GM18519 (cell line): ENCODE measurements around the gene ZC3H18.

Source experiments
- ATAC-seq: cut with Tn5 transposase; IDR thresholded peaks from one replicate; pipeline ENCODE4 v1.9.1; 2021; ENCODE audit warnings: mild to moderate bottlenecking, moderate library complexity; ENCODE audit not compliant: unreplicated experiment, low FRiP score

Gene ZC3H18

DNA sequence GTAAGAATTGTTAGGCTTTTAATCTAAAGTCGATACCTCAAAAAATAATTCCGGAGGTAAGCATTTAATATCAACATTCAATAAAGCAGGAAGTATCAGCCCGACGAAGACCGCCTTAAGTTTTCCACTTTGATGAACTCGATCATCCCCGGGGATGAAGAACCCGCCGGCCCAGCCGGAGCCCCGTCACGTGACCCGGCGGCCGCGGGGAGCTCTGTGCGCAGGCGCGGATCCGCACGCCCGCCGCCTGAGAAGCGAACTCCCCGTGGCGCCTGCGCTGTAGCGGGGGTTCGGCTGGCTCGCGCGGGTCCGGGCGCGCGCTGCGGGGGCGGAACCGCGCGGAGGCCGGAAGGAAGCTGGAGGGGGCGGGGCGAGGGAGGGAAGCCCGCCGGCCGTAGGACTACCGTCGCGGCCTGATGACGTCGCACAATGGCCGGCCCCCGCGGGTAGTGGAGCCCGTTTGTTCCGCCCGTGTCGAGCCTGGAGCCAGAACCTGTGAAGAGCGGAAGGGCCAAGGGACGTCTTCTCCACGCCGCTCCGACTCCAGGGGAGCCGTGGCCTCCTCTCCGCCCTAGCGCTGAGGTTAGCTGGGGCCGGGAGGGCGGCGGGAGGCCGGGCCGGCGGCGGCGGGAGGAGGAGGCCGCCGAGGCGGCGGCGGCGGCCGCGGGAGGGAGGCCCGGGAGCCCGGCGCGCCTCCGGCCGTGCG lies at the start of gene ZC3H18:
TSS of gene ZC3H18 (plus strand) at position 419 of the 706 bp plus-strand sequence. CDS start 6,721 bp downstream, outside the sequence.
- ATAC-seq, result peak; percentile 56

DNA sequence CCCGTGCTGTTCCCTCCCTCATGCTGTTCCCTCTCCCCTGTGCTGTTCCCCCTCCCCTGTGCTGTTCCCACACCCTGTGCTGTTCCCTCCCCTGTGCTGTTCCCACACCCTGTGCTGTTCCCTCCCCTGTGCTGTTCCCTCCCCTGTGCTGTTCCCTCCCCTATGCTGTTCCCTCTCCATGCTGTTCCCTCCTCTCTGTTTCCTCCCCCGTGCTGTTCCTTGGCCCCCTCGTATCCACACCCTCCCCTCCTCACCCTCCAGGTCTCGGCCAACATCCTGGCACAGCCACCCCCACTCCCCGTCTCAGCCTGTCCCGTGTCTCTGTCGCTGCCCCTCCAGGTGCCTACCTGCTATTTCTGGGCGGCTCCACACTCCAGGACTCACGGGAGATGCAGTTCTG lies 48.5 kb upstream of the ZC3H18 start:
- ATAC-seq, result no peak

DNA sequence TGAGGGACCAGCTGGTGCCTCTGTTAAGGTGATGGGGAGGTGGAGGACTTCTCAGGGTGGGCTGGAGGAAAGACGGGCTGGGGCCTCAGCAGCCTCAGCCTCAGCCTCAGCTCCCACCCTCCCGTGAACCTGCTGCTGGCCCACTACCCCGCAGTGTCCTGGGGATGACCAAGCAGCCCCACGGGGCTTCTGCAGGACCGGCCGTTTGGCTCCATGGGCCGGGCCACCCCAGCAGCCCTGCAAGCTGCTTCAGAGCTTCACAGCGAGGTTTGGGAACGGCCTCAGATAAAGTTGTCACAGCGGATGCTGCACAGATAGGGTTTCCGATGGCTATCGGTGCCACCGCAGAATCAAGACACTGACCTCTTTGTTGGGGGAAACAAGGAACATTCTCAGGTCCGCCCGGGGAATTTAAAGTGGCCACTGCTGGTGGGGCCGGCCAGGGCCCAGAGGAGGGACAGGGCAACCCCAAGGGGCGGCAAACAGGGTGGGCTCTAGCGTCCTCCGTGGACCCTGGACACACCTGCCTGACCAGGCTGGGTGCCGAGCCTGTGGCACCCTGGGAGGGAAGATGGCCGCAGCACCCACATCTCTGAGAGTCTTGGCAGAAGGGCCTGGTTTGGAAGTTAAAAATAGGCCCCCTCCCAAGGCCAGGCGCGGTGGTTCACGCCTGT lies 47.8 kb upstream of the ZC3H18 start:
- no peak for ATAC-seq

DNA sequence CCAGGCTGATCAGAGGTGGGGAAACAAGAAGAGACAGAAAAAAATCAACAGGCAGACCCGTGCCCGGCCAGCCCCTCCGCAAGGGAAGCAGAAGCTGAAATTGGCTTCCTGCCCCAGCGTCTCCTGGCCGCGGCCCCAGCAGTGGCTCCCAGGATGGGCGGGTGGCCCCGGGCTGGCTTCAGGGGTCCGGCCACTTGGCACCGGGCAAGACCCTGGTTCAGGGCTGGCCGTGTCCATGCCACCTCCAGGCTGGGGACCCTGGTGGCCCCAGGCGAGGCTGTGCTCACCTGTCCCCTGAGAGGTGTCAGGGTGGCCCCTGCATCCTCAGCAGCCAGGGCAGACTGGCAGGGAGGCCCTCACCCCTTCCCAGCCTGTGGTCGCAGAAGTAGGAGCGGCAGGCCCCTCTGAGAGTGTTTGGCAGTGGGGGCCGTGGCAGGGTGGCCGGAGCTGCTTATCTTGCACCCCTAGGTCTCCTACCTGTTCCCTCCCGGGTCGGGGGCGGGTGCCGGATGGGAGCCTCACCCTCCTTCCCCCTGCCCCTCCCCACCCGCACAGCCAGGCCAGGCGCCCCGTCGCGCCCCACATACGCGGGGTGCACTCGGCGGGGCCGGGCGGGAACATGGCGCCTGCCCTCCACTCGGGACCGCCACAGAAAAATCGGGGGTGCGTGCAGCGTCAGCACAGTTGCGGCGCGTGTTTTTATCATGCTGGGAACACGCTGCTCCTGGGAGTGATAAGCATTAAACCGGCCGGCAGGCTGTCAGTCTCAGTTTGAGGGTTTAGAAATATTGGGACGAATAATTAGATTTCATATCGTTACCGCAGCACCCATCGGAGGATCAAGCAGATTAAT lies 46.7 kb upstream of the ZC3H18 start:
- no peak for ATAC-seq

DNA sequence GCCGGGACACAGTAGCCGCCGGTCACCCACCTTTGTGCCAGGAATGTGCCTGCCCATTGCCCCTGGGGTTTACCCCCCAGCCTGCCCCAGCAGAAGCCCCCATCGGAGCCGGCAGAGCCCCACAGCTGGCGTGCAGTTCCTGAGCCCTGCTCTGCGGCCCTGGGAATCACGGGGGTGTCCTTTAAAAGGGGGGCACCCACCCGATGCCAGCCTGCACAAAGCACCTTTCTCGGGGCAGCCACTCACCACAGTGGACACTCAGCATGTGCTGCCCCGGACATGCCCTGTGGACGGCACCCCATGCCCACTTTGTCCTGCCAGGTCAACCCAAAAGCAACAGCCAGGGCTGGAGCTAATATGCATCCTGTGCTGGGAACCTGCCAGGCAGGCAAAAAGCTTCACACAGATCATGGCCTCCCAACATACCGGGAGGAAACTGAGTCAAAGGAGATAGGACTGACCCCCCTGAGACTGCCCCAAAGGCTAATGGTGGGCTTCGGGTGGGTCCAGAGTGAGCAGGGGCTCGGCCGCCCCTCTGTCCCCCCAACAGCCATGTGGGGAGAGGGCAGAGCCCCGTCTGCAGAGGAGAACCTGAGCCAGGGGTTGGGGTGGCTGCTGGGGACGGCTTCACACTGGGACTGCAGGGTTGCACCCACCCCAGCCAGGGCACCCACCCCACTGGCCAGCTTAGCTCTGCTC lies 45.8 kb upstream of the ZC3H18 start:
- ATAC-seq, result no peak

DNA sequence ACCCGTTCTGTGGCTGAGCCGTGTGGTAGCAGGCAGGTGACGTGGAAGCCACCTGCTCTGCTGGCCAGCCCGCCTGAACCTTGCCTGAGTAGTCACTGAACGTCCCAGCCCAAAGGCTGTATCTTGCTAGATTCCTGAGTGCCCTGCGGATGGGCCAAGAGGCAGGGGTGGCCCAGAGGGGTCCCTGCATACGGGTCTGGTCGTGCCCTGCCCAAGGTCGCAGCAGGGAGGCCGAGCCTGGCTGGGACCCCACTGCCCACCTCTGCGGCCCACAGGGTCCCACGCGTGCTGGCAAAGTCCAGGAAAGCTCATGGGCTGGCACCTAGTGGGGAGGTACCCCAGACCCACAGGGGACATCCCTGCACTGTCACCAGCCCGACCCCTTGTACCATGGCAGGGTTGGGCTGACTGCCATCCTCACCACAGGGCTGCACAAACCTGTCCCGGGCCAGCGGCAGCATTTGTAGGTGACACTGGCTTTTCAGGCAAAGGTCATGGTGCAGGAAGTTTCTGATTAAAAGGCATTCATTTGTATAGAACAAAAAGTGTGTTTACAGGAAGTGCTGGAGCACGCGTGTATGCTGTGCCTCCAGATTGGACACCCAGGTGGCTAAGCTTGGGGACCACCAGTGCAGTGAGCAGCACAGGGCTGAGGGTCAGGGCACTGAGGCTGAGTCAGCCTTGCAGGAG lies 45.1 kb upstream of the ZC3H18 start:
- ATAC-seq, result no peak

DNA sequence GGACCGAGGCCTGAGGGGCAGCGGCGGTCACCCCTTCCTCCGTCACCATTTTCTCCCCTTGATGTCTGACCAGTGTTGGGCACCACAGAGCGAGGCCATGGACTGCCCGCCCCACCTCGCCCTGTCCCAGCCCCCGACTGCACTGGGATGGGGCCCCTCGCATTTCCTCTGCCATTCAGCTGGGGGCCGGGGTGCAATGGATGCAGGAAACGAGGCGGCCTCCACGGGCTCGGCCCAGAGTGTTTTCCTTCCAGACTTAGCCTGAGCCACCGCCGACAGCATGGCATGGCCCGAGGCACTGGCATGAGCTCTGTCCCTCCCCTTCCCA lies 44.6 kb upstream of the ZC3H18 start:
- ATAC-seq, result no peak

DNA sequence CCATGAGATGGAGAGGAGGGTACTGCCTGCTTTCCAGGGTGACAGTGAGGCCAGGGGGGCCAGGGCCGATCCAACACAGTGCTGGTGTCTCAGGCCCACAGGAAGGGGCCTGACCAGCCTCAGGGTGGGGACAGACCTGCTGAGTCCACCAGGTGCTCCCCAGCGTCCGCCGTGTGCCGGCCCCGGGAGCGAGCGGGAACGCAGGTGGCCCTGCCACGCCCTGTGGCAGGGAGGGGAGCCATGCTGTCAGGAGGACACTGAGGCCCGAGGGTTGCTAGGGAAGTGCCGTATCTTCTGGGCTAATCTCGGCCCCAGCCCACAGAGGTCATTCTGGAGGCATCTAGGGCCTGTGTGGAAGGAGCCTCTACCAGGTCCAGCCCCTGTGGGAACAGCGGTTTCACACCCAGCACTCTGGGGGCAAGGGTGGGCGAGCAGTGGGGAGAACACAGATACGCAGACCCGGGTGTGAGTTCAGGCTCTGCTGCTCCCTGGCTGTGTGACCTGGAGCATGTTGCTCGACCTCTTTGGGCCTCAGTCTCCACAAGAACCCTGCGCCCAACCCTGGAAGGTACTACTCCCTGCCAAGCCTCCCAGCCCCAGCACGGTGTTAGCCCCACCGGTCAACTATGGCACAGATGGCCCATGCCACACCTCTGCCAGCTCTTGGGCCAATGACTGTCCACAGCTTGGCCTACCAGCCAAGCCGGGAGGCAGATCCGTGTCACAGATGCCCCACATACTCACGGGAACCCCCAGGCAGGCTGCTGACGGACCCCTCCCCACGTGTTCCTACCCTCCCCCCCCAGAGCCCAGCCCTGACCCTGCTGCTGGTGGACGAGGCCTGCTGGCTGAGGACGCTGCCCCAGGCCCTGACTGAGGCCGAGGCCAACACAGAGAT lies 43.9 kb upstream of the ZC3H18 start:
- no peak for ATAC-seq

DNA sequence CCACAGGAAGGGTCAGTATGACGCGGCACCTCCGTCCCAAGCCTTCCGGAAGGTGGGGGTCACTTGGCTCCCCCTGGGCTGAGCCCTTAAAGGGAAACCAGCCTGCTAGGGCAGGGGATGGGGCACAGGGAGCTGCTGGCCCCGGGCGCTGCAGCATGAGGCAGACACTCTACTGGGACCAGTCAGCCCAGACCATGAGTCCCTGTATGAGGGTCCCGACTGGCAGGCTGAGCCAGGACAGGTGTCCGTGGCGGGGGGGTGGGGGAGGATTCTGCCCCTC lies 43.4 kb upstream of the ZC3H18 start:
- no peak for ATAC-seq

DNA sequence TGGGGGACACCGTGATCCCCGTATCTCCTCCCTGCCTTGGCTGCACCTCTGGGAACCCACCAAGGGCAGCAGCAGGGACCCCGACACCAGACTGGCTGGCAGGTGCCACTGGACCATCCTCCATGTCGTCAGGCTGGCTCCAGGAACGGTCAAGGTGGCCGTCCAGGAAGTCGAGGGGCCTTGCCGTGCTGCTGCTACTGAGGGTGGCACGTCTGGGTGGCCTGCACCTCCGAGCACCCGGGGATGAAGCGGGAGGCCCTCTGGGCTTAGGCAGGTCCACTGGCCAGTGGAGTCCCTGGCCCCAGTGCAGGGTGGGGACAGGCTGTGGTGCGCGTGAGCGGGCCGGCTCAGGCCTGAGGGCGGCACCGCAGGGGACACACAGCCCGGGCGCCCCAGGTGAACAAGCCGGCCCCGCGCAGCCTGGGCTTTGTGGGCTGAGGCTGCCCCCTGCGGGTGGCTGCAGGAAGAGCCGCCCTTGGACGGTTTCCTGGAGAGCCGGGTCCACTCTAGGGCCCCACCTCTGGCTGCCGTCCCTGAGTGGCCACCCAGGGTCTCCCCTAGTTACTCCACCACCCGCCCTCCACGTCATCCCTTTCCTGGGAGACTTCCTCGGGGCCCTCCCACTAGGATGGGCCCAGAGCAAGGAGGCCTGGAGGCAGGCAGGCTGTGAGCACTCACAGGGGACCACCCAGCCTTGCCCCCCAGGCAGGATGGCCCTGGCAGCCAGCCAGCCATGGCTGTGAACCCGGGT lies 42.8 kb upstream of the ZC3H18 start:
- no peak for ATAC-seq

DNA sequence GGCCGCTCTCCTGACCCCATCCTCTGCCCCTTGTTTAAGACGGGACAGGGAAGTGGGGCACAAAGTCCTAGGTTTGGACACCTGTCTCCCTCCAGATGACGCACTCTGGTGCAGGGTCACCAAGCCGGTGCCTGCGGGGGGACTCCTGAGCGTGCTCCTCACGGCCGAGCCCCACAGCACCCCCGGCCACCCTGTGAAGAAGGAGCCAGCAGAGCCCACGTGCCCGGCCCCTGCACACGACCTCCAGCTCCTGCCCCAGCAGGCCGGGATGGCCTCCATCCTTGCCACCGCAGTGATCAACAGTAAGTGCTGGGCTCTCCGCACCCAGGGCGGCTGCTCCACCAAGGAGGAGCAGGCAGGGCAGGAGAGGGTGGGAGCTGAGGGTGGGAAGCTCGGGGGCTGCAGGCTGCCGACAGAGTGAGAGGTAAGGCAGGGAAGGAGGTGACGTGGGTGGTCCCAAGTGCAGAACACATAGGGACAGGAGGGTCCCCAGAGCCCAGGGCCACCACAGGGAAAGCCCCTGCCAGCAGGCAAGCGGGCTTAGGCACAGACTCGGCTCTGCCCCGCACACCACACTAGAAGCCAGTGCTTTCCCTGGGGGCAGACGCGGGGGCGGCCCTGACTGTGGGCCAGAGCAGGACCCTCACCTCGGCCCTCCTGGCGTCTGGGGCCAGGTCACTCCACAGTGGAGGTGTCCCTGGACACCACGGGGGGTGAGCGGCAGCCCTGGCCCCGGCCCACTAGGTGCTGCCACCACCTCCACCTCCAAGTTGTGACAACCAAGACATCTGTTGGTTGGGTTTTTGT lies 42.1 kb upstream of the ZC3H18 start:
- ATAC-seq, result no peak

DNA sequence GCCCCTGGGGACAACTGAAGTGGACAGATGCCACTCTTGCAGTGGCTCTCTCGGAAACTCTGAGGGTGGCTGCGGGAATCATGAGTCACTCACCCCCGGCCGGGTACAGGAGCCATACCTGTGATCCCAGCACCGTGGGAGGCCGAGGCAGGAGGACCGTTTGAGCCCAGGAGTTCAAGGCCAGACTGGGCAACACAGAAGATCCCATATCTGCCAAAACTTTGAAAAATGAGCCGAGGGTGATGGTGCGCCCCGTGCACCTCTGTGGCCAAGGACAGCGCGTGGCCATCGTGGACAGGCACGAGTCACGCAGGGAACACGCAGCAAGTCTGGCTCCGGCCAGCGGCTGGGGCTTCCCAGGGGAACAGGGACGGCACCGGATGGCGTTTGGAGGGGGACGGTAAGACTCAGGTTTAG lies 41.3 kb upstream of the ZC3H18 start:
- ATAC-seq, result no peak

DNA sequence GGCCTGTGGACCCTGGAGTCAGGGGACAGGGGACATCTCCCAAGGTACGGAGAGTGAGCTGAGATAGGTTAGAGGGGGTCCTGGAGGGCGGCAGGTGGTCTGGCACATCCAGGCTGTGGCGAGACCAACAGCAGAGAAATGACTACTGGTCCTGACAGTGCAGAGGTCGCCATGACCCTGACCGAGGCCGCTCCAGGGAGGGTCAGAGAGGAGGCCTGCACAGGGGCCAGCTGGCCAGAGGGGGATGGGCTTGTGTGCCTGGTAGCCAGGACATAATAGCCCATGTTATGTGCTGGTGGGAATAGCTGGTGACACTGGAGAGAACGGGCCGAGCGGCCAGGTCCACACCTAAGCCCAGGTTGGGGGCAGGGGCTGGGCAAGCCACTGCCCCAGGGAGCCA lies 40.6 kb upstream of the ZC3H18 start:
- ATAC-seq, result no peak

DNA sequence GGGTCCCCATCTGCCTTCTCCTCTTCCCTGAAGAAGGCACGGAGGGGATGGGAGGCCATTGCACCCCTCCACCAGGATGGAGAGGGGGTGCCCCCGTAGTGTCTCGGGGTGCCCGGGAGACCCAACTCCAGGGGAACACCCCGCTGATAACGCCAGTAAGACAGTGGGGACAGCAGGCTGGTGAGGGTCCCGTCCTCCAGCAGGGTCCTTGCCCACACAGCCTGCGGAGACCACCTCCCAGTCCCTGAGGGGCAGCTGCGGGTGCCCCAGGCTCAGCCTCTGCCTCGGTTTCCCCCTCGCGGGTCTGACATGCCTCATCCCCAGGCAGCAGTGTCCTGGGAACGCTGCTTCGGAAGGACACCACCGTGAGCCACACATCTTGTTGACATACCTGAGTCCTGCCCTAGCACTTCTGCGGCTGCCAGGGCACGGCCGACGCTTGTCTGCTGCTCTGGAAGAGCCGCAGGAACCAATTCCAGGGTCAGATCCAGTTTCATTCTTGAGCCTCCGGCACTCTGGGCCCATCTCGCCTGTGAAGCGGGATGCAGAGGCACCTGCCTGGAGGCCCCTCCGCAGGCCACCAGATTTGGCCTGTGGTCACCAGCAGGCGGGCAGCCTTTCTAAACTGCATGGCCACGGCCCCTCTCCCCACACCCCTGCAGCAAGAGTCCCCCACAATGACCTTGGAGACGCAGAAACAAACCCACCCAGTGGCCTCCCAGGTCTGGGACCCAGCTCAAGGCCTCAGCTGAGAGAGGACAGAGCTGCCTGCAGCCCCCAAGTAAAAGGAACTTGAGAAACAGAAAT lies 39.9 kb upstream of the ZC3H18 start:
- ATAC-seq, result no peak

DNA sequence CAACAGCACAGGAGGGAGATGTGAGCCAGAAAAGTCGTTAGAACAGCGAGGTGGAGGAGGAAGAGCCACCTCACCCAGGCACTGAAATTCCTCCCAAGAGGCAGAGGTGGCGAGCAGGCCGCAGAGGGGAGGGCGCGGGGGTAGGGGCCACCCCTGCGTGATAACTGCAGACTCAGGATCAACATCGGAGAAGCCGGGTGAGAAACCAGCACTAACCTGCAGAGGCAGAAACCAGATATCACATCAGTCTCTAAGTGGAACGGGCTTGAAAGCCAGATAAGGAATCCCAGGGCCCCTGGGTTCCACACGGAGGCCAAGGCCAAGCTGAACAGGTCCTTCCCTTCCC lies 39.4 kb upstream of the ZC3H18 start:
- no peak for ATAC-seq

DNA sequence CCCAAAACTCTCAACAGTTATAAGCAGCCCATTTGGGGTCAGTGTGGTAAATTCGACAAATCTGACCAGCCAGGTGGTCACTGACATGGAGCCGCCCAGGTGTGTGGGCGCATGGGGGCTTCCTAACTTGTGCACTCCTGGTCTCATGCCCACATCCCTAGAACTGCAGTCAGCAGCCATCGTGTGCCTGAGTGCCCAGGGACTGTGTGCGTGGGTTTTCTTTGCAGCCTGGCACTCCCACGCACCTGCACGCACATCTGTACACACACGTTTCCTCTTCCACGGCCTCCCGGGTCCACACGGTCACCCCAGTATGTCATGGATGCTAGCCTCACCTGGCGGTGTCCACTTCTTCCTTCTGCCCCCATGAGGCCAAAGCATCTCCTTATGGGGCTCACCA lies 38.9 kb upstream of the ZC3H18 start:
- no peak for ATAC-seq

DNA sequence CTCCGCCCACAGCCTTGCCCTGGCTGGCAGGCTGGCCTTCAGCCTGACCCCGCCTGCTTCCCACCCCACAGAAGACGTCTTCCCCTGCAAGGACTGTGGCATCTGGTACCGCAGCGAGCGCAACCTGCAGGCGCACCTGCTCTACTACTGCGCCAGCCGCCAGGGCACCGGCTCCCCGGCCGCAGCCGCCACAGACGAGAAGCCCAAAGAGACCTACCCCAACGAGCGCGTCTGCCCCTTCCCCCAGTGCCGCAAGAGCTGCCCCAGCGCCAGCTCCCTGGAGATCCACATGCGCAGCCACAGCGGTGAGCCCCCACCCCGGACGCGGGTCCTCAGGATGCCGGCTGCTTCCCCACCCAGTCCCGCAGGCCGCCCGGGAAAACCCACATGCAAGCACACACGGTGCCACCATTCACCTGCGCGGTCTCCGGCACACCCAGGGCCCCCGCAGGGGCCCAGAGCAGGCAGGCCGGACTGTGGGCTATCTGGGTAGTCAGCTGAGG lies 38.2 kb upstream of the ZC3H18 start:
- no peak for ATAC-seq
